ENCODE measurements around the gene NIN.
"Not testable (repeated sequence)": the region's sequence is repeated elsewhere in the genome, so short reads cannot be mapped to it uniquely, and the experiment has no call there.

Gene NIN

DNA sequence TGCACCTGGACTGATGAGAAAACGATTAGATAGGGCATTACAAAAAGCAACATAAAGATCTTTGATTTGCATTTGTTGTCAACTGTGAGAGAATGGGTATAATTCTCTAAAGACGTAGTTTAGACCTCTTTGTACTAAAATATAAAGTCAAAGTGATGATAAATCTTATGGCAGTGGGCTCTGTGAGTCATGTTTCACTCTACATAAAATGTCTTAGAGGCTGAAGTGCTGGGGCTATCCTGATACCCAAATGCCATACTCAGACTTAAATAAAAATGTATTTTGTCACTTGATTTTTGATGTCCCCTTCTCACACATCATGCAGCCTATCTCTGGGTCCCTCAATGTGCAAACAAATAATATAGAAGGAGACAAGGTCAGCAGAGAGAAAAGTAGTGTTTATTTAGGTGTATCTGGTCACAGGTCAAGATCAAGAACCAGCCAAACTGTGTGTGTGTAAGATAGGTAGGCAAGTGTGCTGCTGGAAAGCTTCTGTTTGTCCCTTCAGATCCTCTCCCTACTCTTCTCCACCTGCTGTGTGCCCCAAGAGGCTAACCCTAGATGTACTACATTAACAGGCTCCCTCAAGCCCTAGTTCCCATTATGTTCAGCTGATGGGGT lies 7.0 kb upstream of the NIN start:
- no peak for DNase-seq (ENCODE audit: low spot score)

GRCh38 chr14:50837271-50837670 lies 6.3 kb upstream of the NIN start:
- no peak for DNase-seq (ENCODE audit: low spot score)

GRCh38 chr14:50836515-50836914 lies 5.6 kb upstream of the NIN start:
- no peak for DNase-seq (ENCODE audit: low spot score)

- DNase-seq (ENCODE audit: low spot score), result no peak
Measured at GRCh38 chr14:50835280-50835679, 4.3 kb upstream of the NIN start.

DNA sequence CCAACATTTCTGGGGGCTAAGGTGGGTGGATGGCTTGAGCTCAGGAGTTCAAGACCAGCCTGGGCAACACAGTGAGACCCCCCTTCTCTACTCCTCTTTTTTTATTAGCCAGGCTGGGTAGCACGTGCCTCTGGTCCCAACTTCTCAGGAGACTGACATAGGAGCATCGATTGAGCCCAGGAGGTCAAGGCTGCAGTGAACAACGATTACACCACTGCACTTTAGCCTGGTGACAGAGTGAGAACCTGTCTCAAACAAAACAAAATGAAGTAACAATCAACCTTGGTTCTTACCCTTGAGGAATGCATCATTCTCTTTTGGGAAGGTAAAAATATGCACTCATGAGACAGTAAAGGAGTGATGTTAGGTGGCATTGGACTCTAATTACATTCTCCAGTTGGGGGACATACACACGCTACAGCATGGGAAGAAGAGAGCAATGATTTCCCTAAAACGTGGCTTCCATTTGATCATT lies 3.9 kb upstream of the NIN start:
- DNase-seq (ENCODE audit: low spot score), result no peak

GRCh38 chr14:50832935-50833630 lies 2.1 kb upstream of the NIN start:
- DNase-seq (ENCODE audit: low spot score), result no peak

- no peak for DNase-seq (ENCODE audit: low spot score)
Measured at GRCh38 chr14:50831726-50832168, 785 bp upstream of the NIN start.

DNA sequence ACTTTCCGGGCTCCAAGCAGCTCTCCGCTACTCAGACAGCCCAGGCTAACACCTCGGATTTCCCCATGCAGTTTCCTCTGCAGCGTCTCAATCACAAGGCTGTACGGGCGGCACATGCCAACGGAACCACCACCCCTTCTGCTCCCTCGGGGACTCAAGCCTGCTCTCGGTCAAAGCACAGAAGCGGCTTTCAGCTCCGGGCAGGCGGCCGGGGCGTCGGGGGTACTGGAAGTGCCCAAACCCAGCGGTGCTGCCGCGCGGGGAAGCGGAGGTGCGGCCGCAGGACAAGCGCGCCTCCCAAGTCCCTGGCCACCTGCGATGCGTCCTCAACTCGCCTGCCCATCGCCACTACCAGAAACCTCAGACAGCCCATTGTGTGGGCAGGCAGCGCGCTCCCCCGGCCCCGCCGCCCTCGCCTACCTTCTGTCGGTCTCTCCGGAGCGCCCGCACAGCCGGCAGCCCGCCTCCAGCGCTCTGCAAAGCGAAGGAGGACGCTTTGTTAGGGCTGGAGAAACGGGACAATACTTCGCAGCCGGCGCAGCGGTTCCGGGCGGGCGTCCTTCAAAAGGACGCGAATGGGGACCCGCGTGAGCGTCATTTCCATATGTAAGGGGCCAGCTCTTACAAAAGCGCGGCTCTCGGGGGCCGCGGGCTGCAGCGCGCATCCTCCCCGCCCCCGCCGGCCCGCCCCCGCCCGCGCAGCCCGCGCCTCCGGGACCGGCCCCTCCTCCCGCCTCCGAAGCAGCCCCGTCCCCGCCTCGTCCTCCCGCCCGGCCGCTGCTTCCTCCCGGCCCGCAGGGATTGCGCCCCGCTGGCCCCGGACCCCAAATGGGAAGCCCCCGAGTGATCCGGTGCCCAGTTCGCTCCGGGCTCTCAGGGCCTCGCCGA lies 674 bp downstream of the NIN start:
- DNase-seq (ENCODE audit: low spot score), result peak; percentile 80

DNA sequence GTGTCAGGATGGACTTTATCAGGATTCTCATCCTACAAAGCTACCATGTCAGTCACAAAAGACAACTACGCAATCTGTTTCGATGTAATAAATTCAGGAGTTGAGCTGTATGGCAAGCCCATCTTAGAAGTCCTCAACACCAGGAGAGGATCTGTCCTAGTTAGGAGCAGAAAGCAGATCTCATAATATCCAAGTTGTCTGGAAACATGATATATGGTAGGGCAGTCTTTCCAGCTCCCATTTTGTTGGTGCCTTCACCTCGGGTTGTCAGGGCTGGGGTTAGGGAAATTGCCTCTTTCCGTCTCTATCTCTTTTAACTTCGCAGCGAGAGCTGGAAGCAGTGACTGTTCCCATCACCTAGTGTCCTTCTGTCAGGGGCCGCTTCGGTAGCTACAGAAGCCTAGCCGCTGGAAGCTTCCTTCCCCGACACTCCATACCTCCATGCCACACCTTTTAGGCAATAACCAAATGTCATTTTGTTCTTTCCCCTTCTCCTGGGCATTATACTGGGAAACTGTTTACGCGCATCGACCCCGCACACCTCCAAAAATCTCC lies 1.4 kb downstream of the NIN start:
- no peak for DNase-seq (ENCODE audit: low spot score)

DNA sequence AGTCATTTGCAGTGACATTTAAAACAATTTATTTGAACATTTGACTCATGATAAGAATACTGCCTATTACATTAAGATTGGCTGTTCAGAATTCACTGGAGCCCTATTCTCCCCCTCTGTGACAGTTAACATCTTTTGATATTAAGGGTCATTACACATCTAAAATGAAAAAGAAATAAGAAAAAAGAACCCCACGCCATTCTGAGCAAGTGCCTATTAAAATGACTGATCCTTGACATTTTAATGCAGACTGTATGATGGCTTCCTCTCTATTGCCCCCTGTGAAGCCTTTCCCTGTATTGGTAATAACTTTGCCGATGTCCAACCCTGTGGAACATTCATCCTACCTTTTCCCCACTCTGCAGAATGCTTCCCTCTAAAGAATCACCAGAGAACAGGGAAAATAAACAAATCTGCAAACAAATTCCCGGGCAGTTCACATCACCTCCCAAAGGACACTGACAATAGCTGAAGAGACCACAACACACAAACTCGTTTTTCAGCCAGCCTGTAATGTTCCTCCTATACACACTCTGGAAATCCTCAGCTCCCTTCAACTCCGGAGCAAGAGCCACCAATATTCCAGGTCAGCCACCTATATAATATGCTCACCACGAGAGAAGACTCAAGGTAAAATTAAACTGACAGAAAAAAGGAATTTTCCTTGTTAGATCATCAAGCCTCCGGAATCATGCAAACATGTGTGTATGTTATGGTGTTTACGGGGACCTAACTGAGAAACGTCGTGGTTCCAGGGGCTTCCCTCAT lies 2.1 kb downstream of the NIN start:
- no peak for DNase-seq (ENCODE audit: low spot score)

- DNase-seq (ENCODE audit: low spot score), result no peak
Measured at GRCh38 chr14:50826681-50827080, 4.3 kb downstream of the NIN start.

- no peak for DNase-seq (ENCODE audit: low spot score)
Measured at GRCh38 chr14:50825307-50825706, 5.7 kb downstream of the NIN start.

- no peak for DNase-seq (ENCODE audit: low spot score)
Measured at GRCh38 chr14:50823762-50824636, 7.0 kb downstream of the NIN start.

GRCh38 chr14:50823051-50823761 lies 7.8 kb downstream of the NIN start:
- DNase-seq (ENCODE audit: low spot score), result no peak

DNA sequence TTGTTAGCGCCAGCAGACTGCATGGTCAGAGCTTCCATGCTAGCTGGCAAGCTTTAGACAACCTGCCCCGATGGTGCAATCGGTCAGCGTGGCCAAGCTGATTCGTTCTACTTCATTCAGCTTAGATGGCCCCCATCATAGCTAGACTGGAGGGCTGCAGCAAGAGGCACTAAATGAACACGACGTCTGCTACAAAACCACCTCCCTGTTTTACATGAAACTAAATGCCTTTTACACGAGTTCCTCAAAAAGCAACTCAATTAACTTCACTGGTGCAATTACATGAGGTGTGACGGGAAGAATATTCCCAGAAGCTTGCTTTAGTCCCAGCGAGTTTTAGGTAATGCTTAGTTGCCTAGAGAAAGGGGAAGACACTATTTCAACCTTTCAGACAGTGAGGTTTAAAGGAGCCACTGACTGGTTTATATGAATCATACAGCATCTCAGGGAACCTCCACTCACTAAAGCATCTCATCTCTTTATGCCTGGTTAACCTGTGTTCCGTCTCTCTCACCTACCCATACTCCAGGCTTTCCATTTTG lies 8.4 kb downstream of the NIN start:
- DNase-seq (ENCODE audit: low spot score), result no peak

GRCh38 chr14:50821510-50822464 lies 9.2 kb downstream of the NIN start:
- no peak for DNase-seq (ENCODE audit: low spot score)

GRCh38 chr14:50820786-50821509 lies 10.0 kb downstream of the NIN start:
- DNase-seq (ENCODE audit: low spot score), result no peak

GRCh38 chr14:50819303-50819702 lies 11.7 kb downstream of the NIN start:
- not testable (repeated sequence) for DNase-seq (ENCODE audit: low spot score)

Measured in iPS-NIHi11 (cell line).